ENCODE measurements around the gene RPL22.
"Not testable (repeated sequence)": the region's sequence is repeated elsewhere in the genome, so short reads cannot be mapped to it uniquely, and the experiment has no call there.

RPL22 gene

GRCh38 chr1:6233376-6233775 is 34.0 kb upstream of the RPL22 start:
- DNase-seq = no peak

GRCh38 chr1:6225651-6226050 is 26.3 kb upstream of the RPL22 start:
- DNase-seq = no peak

GRCh38 chr1:6224718-6225117 is 25.3 kb upstream of the RPL22 start:
- DNase-seq = no peak

GRCh38 chr1:6223617-6224016 is 24.2 kb upstream of the RPL22 start:
- no peak for DNase-seq

- DNase-seq = peak; percentile 86
Observed at GRCh38 chr1:6222636-6223035, 23.2 kb upstream of the RPL22 start.

GRCh38 chr1:6221210-6221784 is 21.9 kb upstream of the RPL22 start:
- DNase-seq = no peak

GRCh38 chr1:6220236-6220635 is 20.8 kb upstream of the RPL22 start:
- no peak for DNase-seq

GRCh38 chr1:6219641-6220040 is 20.2 kb upstream of the RPL22 start:
- not testable (repeated sequence) for DNase-seq

GRCh38 chr1:6218375-6219164 is 19.2 kb upstream of the RPL22 start:
- DNase-seq = no peak

GRCh38 chr1:6212193-6212959 is 13.0 kb upstream of the RPL22 start:
- DNase-seq = no peak

- DNase-seq = no peak
Observed at GRCh38 chr1:6211731-6212130, 12.3 kb upstream of the RPL22 start.

- DNase-seq = no peak
Observed at GRCh38 chr1:6210591-6211355, 11.4 kb upstream of the RPL22 start.

GRCh38 chr1:6209661-6210580 is 10.5 kb upstream of the RPL22 start:
- no peak for DNase-seq

GRCh38 chr1:6208723-6209660 is 9.6 kb upstream of the RPL22 start:
- no peak for DNase-seq

GRCh38 chr1:6207921-6208320 is 8.5 kb upstream of the RPL22 start:
- no peak for DNase-seq

GRCh38 chr1:6207075-6207885 is 7.9 kb upstream of the RPL22 start:
- no peak for DNase-seq

GRCh38 chr1:6206520-6206855 is 7.1 kb upstream of the RPL22 start:
- DNase-seq = no peak

GRCh38 chr1:6205849-6206519 is 6.6 kb upstream of the RPL22 start, which contains the start of gene RNF207:
TSS of gene RNF207 (plus strand) at chr1:6206119. CDS start at chr1:6206536, 417 bp downstream.
- peak; percentile 83 for DNase-seq

GRCh38 chr1:6202256-6202655 is 2.9 kb upstream of the RPL22 start:
- no peak for DNase-seq
